K562 (cell line): Measurements from ENCODE around the gene DACT3. TPM values are rescaled to one million over a fixed set of nuclear protein-coding genes. Genes with fewer than 3 reads are reported as not detected.

ENCODE experiments used
- DPF2 ChIP-seq: fragments of 450-650 bp; IDR thresholded peaks from 2 replicates; pipeline ENCODE4 v1.6.1; 2016
- ILK ChIP-seq: fragments of 450-650 bp; IDR thresholded peaks from 2 replicates; pipeline ENCODE4 v1.6.1; 2016; ENCODE audit warnings: missing genetic modification characterization, low read depth, mild to moderate bottlenecking, missing compliant biosample characterization, moderate library complexity, borderline replicate concordance
- KLF16 ChIP-seq: IDR thresholded peaks from 2 replicates; pipeline ENCODE4 v1.6.1; 2016; ENCODE audit warnings: antibody characterized with exemption
- MAFF ChIP-seq: IDR thresholded peaks from 2 replicates; pipeline ENCODE4 v1.6.1; 2012; ENCODE audit warnings: low read length, improper control_type of control experiment
- MAFK ChIP-seq: IDR thresholded peaks from 2 replicates; pipeline ENCODE4 v1.6.1; 2011; ENCODE audit warnings: low read length, improper control_type of control experiment
- MTA3 ChIP-seq: fragments of 450-650 bp; formaldehyde crosslinking; IDR thresholded peaks from 2 replicates; pipeline ENCODE4 v1.6.1; 2017; ENCODE audit warnings: mild to moderate bottlenecking, borderline replicate concordance
- POLR2H ChIP-seq: IDR thresholded peaks from 2 replicates; pipeline ENCODE4 v1.6.1; 2016; ENCODE audit warnings: missing genetic modification characterization, low read depth, mild to moderate bottlenecking, control low read depth, missing compliant biosample characterization, moderate library complexity
- PYGO2 ChIP-seq: fragments of 450-650 bp; IDR thresholded peaks from 2 replicates; pipeline ENCODE4 v1.6.1; 2016; ENCODE audit warnings: mild to moderate bottlenecking, missing genetic modification characterization, moderate library complexity, missing compliant biosample characterization
- ZNF347 ChIP-seq: fragments of 450-650 bp; formaldehyde crosslinking; IDR thresholded peaks from 2 replicates; pipeline ENCODE4 v1.4.0; 2020; ENCODE audit warnings: low read depth, mild to moderate bottlenecking, moderate library complexity
- polyA plus RNA-seq, 8 experiments: library from polyadenylated mRNA; depleted of rRNA in 4 of 8; stranded (reverse) in 5 of 8; unstranded in 3 of 8; fragments of >200 nt; fragmentation: Nextera tagmentation in 2 of 8; fragmentation: Illumina TruSeq in 1 of 8; extraction: Ambion mirVana in 2 of 8; extraction: Trizol in 1 of 8; gene quantifications; 2 replicates each; pipeline versions ENCODE4 v1.2.1 to v1.2.3, GENCODE V29; 2011 to 2014; ENCODE audit warnings: inconsistent platforms in 1 of 8, missing spikeins in 1 of 8
- total RNA-seq, 7 experiments: library from RNA; depleted of rRNA in 6 of 7; stranded (reverse); fragments of >200 nt in 6 of 7; fragmentation: Illumina TruSeq in 2 of 7; extraction: Trizol in 2 of 7; gene quantifications; 2 replicates each; pipeline versions ENCODE4 v1.2.1 to v1.2.3, GENCODE V29; 2011 to 2021; ENCODE audit warnings: low replicate concordance in 1 of 7
- TF ChIP-seq, protein P1 (sequence below): fragments of 450-650 bp; IDR thresholded peaks from 2 replicates; pipeline ENCODE4 v1.6.1; 2016; ENCODE audit warnings: low read depth
- TF ChIP-seq, protein P2 (sequence below): fragments of 250-450 bp; sonication (Bioruptor Pico); IDR thresholded peaks from 2 replicates; pipeline ENCODE4 v1.5.0; 2021
- TF ChIP-seq, protein P3 (sequence below): fragments of 250-450 bp; sonication (Bioruptor Pico); IDR thresholded peaks from 2 replicates; pipeline ENCODE4 v1.9.0; 2021; ENCODE audit warnings: mild to moderate bottlenecking
- TF ChIP-seq, protein P4 (sequence below): fragments of 250-450 bp; sonication (Bioruptor Pico); IDR thresholded peaks from 2 replicates; pipeline ENCODE4 v1.8.0; 2022; ENCODE audit warnings: moderate library complexity, mild to moderate bottlenecking, inconsistent platforms
- TF ChIP-seq, protein P5 (sequence below): IDR thresholded peaks from 3 replicates; pipeline ENCODE4 v1.6.1; 2011; ENCODE audit warnings: borderline replicate concordance, mild to moderate bottlenecking; ENCODE audit not compliant: insufficient read length, insufficient read depth

DACT3 gene
- total and polyA plus RNA-seq, 9 of the 15 experiments (the other 6 are each of a cell fraction or from before 2014, with no cell fraction given), result 0.67 to 6.5 (median 3.5) TPM

DNA sequence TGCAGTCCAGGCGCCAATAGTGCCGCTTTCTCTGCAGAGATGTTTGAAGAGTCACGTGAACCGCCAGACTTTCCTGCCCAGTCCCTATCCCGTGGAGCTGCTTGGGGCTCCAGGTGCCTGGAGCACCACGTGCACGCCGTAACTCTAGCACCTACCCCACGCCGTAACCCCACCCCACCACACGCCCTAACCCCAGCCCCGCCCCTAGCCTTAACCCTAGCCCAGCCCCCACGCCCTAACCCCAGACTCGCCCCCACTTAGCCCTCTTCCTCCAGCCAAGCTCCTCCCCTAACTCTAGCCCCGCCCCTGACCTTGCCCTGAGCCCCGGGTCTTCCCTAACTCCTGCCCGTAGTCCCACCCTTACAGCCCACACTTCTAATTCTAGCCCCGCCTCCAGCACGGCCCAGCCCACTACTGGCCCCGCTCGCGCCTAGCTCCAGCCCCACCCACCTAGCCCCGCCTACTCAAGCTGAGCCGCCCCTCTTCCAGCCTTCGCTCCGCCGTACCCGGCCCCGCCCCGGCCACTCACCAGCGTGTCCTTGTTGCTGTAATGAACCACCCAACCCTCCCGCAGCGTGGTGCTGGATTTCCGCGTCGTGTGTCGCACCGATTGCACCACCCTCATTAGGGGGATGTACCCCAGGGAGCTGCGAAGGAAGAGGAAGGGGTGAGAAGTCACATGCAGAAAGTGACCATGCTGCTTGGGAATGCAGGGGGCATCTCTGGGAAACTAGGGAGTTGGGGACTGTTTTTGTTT is 36.4 kb upstream of the DACT3 start (continued):
- TF ChIP-seq, protein P1, sequence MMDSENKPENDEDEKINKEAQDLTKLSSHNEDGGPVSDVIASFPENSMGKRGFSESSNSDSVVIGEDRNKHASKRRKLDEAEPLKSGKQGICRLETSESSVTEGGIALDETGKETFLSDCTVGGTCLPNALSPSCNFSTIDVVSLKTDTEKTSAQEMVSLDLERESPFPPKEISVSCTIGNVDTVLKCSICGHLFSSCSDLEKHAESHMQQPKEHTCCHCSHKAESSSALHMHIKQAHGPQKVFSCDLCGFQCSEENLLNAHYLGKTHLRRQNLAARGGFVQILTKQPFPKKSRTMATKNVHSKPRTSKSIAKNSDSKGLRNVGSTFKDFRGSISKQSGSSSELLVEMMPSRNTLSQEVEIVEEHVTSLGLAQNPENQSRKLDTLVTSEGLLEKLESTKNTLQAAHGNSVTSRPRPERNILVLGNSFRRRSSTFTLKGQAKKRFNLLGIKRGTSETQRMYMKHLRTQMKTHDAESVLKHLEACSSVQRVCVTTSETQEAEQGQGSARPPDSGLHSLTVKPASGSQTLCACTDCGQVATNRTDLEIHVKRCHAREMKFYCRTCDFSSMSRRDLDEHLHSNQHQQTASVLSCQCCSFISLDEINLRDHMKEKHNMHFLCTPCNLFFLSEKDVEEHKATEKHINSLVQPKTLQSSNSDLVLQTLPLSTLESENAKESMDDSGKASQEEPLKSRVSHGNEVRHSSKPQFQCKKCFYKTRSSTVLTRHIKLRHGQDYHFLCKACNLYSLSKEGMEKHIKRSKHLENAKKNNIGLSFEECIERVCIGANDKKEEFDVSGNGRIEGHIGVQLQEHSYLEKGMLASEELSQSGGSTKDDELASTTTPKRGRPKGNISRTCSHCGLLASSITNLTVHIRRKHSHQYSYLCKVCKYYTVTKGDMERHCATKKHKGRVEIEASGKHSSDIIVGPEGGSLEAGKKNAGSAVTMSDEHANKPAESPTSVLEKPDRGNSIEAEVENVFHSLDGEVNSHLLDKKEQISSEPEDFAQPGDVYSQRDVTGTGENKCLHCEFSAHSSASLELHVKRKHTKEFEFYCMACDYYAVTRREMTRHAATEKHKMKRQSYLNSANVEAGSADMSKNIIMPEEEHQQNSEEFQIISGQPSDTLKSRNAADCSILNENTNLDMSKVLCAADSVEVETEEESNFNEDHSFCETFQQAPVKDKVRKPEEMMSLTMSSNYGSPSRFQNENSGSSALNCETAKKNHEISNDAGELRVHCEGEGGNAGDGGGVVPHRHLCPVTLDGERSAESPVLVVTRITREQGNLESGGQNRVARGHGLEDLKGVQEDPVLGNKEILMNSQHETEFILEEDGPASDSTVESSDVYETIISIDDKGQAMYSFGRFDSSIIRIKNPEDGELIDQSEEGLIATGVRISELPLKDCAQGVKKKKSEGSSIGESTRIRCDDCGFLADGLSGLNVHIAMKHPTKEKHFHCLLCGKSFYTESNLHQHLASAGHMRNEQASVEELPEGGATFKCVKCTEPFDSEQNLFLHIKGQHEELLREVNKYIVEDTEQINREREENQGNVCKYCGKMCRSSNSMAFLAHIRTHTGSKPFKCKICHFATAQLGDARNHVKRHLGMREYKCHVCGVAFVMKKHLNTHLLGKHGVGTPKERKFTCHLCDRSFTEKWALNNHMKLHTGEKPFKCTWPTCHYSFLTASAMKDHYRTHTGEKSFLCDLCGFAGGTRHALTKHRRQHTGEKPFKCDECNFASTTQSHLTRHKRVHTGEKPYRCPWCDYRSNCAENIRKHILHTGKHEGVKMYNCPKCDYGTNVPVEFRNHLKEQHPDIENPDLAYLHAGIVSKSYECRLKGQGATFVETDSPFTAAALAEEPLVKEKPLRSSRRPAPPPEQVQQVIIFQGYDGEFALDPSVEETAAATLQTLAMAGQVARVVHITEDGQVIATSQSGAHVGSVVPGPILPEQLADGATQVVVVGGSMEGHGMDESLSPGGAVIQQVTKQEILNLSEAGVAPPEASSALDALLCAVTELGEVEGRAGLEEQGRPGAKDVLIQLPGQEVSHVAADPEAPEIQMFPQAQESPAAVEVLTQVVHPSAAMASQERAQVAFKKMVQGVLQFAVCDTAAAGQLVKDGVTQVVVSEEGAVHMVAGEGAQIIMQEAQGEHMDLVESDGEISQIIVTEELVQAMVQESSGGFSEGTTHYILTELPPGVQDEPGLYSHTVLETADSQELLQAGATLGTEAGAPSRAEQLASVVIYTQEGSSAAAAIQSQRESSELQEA, result 0 out of 2 replicates have a peak, but pooled peaks have one; percentile 31
- TF ChIP-seq KLF16, result no peak
- TF ChIP-seq MAFF, result no peak
- TF ChIP-seq ILK, result no peak
- TF ChIP-seq, protein P2, sequence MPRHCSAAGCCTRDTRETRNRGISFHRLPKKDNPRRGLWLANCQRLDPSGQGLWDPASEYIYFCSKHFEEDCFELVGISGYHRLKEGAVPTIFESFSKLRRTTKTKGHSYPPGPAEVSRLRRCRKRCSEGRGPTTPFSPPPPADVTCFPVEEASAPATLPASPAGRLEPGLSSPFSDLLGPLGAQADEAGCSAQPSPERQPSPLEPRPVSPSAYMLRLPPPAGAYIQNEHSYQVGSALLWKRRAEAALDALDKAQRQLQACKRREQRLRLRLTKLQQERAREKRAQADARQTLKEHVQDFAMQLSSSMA (CRISPR knock-in tag), result no peak
- TF ChIP-seq, protein P3, sequence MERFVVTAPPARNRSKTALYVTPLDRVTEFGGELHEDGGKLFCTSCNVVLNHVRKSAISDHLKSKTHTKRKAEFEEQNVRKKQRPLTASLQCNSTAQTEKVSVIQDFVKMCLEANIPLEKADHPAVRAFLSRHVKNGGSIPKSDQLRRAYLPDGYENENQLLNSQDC (CRISPR knock-in tag), result no peak
- TF ChIP-seq, protein P4, sequence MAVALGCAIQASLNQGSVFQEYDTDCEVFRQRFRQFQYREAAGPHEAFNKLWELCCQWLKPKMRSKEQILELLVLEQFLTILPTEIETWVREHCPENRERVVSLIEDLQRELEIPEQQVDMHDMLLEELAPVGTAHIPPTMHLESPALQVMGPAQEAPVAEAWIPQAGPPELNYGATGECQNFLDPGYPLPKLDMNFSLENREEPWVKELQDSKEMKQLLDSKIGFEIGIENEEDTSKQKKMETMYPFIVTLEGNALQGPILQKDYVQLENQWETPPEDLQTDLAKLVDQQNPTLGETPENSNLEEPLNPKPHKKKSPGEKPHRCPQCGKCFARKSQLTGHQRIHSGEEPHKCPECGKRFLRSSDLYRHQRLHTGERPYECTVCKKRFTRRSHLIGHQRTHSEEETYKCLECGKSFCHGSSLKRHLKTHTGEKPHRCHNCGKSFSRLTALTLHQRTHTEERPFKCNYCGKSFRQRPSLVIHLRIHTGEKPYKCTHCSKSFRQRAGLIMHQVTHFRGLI, result no peak
- TF ChIP-seq MTA3, result peak; percentile 14; the same call in 1 of the 2 replicates
- no peak for TF ChIP-seq PYGO2 (tag)
- no peak for TF ChIP-seq POLR2H (tag)
- peak; percentile 58 for TF ChIP-seq DPF2
- TF ChIP-seq, protein P5, sequence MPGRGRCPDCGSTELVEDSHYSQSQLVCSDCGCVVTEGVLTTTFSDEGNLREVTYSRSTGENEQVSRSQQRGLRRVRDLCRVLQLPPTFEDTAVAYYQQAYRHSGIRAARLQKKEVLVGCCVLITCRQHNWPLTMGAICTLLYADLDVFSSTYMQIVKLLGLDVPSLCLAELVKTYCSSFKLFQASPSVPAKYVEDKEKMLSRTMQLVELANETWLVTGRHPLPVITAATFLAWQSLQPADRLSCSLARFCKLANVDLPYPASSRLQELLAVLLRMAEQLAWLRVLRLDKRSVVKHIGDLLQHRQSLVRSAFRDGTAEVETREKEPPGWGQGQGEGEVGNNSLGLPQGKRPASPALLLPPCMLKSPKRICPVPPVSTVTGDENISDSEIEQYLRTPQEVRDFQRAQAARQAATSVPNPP, result no peak
- TF ChIP-seq MAFK, result no peak
- no peak for TF ChIP-seq ZNF347
